SKM-1 treated with dmso at 0.1 percent for 144 hours (cell line): ENCODE results near the gene CABP2.
A peak's percentile ranks its signal among the peaks of the same experiment; 100 is the strongest.
"Not testable (repeated sequence)": the region's sequence is repeated elsewhere in the genome, so short reads cannot be mapped to it uniquely, and the experiment has no call there.

Experiments used
- DNase-seq: peaks from one replicate; lab custom pipeline; 2025; ENCODE audit not compliant: unreplicated experiment; lab: John Stamatoyannopoulos, UW

Gene CABP2

DNA sequence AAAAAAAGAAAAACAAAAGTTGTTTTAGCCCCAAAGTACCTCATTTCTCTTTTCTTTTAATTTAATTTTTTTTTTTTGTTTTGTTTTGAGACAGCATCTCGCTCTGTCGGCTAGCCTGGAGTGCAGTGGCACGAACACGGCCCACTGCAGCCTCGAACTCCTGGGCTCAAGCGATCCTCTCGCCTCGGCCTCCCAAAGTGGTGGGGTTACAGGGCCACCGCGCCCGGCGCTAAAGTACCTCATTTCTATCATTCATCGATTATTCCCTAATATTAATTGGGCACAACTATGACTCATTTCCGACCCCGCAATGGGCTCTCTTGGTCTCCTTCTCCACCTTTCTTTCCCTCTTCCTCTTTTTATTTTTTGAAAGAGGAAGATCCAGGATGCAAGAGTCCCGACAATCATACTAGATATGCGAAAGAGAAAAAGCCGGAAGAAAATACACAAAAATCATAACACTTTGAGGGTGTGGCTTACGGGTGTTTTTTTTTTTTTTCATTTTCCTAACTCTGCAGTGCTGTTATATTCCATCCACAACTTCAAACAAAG lies 40.9 kb downstream of the CABP2 start:
- DNase-seq: peak; percentile 75

GRCh38 chr11:67477344-67478050 lies 45.7 kb downstream of the CABP2 start:
- DNase-seq: not testable (repeated sequence)

DNA sequence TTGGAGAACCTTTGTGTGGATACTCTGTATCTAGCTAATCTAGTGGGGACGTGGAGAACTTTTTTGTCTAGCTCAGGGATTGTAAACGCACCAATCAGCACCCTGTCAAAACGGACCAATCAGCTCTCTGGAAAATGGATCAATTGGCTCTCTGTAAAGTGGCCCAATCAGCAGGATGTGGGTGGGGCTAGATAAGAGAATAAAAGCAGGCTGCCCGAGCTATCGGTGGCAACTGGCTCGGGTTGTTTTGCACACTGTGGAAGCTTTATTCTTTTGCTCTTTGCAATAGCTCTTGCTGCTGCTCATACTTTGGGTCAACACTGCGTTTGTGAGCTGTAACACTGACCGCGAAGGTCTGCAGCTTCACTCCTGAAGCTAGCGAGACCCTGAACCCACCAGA lies 46.6 kb downstream of the CABP2 start:
- DNase-seq: not testable (repeated sequence)

- no peak for DNase-seq
Measured at GRCh38 chr11:67472882-67473281, 50.4 kb downstream of the CABP2 start.

DNA sequence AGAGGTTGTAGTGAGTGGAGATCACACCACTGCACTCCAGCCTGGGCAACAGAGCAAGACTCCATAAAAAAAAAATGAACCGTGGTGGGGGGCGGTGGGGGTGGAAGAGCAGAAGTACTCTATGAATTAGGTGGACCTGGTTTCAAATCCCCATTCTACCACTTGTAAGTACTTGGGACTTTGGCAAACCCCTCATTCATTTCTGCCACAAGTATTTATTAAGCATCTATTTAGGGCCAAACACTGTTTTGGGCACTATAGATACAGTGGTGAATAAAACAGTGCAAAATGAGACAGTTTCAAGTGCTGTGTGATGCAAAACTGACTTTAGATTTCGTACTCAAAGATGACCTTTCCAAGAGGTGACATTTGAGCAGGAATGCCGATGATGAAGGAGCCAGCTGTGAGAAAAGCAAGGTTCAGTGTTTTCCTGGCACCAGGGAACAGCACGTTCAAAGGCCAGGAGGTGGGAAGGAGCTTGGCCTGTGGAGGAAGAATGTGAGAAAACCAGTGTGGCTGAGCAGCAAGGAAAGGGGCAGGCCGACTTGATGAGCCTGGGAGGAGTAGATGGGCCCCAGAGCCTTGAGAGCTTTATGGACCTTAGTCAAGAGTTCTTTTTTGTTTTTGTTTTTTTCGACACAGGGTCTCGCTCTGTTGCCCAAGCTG lies 52.8 kb downstream of the CABP2 start:
- no peak for DNase-seq

DNA sequence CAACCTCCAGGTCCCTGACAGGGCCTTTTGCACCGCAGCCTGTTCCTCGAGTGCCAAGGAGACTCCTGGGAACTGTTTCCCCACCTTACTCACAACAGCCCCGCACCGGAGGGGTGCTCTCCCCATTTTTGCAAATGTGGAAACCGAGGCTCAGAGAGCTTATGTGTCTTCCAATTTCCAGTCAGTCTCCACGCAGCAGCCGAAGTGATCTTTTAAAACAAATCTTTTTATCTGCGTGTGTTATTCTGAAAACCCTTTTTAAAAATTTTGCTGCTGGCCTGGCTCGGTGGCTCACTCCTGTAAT lies 53.8 kb downstream of the CABP2 start:
- DNase-seq: no peak
